HFFc6 (cell line): ENCODE data around the gene BST1. TPM values are rescaled to one million over a fixed set of nuclear protein-coding genes. Genes with fewer than 3 reads are reported as not detected.
"Not testable (repeated sequence)": the region's sequence is repeated elsewhere in the genome, so short reads cannot be mapped to it uniquely, and the experiment has no call there.

ENCODE experiments used
- DNase-seq: peaks from one replicate; pipeline ENCODE4 v3.0.0-alpha.2; 2018
- H3K27ac Mint-ChIP-seq: 2 replicates; pipeline ENCODE4 v1.8.0; 2020; ENCODE audit warnings: mild to moderate bottlenecking, mixed read lengths
- H3K27me3 Mint-ChIP-seq: 2 replicates; pipeline ENCODE4 v1.8.0; 2021; ENCODE audit warnings: mild to moderate bottlenecking, moderate library complexity, mixed read lengths; ENCODE audit not compliant: insufficient read depth
- H3K36me3 Mint-ChIP-seq: 2 replicates; pipeline ENCODE4 v1.8.0; 2021; ENCODE audit warnings: low read depth, mixed read lengths
- H3K4me1 Mint-ChIP-seq: 2 replicates; pipeline ENCODE4 v1.8.0; 2020; ENCODE audit warnings: low read depth, mixed read lengths
- H3K4me3 Mint-ChIP-seq: 2 replicates; pipeline ENCODE4 v1.8.0; 2020; ENCODE audit warnings: mild to moderate bottlenecking, moderate library complexity, mixed read lengths
- H3K9me3 Mint-ChIP-seq: 2 replicates; pipeline ENCODE4 v1.8.0; 2020; ENCODE audit warnings: mild to moderate bottlenecking, mixed read lengths
- total RNA-seq, 6 experiments: library from RNA; stranded (reverse); fragmentation: NEBNext Ultra II Directional; extraction: Animal tissue kit (Norgen Biotek cat#: 25700); gene quantifications; 2 replicates in 1 of 6; 3 replicates in 5 of 6; pipeline ENCODE4 v1.2.3, GENCODE V29; 2021
- TF ChIP-seq, protein P1 (sequence below): fragments of 200-600 bp; sonication (generic); IDR thresholded peaks from 2 replicates; pipeline ENCODE4 v1.5.0; 2021; ENCODE audit warnings: antibody characterized with exemption, mild to moderate bottlenecking

The BST1 gene
- total RNA-seq, 6 experiments from 2014 or later, result 2.4 to 4.2 (median 2.8) TPM

DNA sequence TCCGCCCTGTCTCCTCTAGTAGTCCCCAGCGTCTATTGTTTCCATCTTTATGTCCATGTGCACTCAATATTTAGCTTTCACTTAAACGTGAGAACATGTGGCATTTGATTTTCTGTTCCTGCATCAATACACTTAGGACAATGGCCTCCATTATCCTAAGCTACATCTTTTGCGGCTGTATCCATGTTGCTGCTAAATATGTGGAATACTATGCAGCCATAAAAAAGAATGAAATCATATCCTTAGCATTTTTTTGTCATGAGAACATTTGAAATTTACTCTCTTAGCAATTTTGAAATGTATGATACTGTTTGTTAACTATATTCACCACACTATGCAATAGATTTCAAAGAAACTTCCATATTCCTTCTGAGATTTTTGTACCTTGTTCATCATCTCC lies 55.4 kb downstream of the BST1 start:
- DNase-seq, result no peak
- Mint-ChIP-seq H3K4me3 (no peak overlapping the region), H3K36me3 (no peaks in the 10 kb centered on the region)

DNA sequence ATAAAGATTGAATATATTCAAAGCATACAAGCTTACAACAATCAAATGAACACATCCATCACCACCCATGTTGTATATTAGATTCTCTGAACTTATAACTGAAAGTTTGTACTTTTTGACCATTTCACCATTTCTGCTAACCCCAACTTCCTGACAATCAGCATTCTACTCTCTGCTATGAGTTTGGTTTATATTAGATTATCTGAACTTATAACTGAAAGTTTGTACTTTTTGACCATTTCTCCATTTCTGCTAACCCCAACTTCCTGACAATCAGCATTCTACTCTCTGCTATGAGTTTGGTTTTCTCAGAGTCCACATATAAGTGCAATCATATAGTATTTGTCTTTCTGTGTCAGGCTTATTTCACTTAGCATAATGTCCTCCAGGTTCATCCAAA lies 59.6 kb downstream of the BST1 start:
- not testable (repeated sequence) for DNase-seq, H3K36me3 Mint-ChIP-seq, H3K27ac Mint-ChIP-seq, H3K27me3 Mint-ChIP-seq, H3K4me1 Mint-ChIP-seq, H3K9me3 Mint-ChIP-seq, H3K4me3 Mint-ChIP-seq

More for the DNA sequence above, 55.4 kb downstream of the BST1 start:
- peaks cover 23% of the 10 kb centered on the region for H3K27me3 Mint-ChIP-seq
- no peak overlapping the region for H3K27ac Mint-ChIP-seq
- peaks cover 35% of the 10 kb centered on the region for H3K4me1 Mint-ChIP-seq
- no peaks in the 10 kb centered on the region for H3K9me3 Mint-ChIP-seq
- TF ChIP-seq, protein P1, sequence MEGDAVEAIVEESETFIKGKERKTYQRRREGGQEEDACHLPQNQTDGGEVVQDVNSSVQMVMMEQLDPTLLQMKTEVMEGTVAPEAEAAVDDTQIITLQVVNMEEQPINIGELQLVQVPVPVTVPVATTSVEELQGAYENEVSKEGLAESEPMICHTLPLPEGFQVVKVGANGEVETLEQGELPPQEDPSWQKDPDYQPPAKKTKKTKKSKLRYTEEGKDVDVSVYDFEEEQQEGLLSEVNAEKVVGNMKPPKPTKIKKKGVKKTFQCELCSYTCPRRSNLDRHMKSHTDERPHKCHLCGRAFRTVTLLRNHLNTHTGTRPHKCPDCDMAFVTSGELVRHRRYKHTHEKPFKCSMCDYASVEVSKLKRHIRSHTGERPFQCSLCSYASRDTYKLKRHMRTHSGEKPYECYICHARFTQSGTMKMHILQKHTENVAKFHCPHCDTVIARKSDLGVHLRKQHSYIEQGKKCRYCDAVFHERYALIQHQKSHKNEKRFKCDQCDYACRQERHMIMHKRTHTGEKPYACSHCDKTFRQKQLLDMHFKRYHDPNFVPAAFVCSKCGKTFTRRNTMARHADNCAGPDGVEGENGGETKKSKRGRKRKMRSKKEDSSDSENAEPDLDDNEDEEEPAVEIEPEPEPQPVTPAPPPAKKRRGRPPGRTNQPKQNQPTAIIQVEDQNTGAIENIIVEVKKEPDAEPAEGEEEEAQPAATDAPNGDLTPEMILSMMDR, result no peak

DNA sequence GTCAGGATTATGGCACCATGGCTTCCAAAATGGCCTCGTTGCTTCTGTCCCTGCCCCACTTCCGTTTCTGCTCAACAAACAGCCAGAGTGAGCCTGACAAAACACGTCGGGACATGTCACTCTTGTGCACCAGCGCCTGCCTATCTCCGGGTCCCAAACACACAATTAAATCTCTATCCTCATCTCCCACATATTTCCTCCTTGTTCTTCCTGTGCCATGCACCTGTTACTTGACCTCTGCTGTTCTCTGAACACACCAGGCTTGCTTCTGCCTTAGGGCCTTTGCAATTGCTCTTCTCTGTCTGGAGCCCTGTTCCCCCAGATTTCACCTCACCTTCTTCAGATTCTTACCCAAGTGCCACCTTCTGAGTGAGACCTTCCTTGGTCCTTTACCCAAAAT lies 62.5 kb downstream of the BST1 start:
- no peak for DNase-seq
- H3K4me1 Mint-ChIP-seq, result no peaks in the 10 kb centered on the region
- no peaks in the 10 kb centered on the region for H3K9me3 Mint-ChIP-seq
- no peaks in the 10 kb centered on the region for H3K36me3 Mint-ChIP-seq
- H3K4me3 Mint-ChIP-seq, result no peak overlapping the region
- no peak overlapping the region for H3K27ac Mint-ChIP-seq
- TF ChIP-seq, protein P1, result no peak
- peaks cover 3% of the 10 kb centered on the region for H3K27me3 Mint-ChIP-seq

DNA sequence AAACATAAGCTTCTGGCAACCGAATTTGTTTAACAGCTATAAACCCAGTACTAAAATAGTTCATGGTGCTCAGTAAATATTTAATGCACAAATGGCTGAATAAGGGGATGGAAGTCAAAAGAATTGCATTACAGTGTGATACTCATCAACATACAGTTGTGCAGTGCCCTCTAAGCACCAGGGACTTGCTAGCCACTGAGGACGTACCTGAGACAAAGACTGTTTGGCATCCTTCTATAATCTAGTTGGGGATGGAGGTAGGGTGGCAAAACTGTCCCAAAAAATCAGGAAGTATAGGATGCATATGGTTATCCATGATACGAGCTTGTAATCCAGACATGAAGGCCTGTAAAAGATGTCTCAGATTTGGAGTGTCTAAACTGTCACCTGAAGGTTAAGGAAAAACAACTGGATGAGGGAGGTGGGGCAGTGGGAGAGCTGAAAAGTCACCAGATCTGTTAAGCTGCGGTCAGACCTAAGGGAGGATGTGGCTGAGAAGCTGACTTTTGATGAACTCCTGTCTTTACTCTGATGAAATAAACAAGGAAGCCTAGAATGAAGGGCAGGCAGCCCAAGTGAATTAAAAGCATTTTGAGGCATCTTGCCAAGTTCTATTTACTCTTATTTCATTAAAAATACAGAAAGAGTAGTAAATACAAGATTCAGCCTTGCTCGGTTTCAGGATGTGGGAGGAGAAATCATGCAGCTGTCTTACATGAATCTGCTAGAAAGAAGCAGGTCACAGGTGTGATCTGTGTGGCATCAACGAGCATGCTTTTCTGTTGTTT lies 63.2 kb downstream of the BST1 start:
- Mint-ChIP-seq H3K9me3 (no peaks in the 10 kb centered on the region), H3K4me3 (no peak overlapping the region), H3K4me1 (no peaks in the 10 kb centered on the region), H3K36me3 (no peaks in the 10 kb centered on the region), H3K27ac (no peak overlapping the region), H3K27me3 (peaks cover 3% of the 10 kb centered on the region)
- TF ChIP-seq, protein P1, result no peak
- DNase-seq, result no peak

DNA sequence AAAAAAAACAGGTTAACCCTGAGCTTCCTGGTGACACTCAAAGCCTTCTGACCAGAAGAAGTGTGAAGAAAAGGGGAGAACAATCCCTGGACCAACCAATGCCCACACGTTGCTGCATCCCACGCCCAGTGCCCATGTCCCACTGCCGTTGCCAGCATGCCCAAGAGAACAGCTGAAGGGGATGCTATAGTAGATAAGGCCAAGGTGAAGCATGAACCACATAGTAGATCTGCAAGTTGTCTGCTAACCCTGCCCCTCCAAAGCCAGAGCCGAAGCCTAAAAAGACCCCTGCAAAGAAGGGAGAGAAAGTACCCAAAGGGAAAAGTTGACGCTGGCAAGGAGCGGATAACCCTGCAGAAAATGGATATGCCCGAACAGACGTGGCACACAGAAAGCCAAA lies 64.0 kb downstream of the BST1 start:
- no peaks in the 10 kb centered on the region for H3K4me1 Mint-ChIP-seq
- no peaks in the 10 kb centered on the region for H3K9me3 Mint-ChIP-seq
- H3K36me3 Mint-ChIP-seq, result no peaks in the 10 kb centered on the region
- DNase-seq, result no peak
- no peak overlapping the region for H3K27ac Mint-ChIP-seq
- H3K27me3 Mint-ChIP-seq, result peaks cover 3% of the 10 kb centered on the region
- no peak overlapping the region for H3K4me3 Mint-ChIP-seq
- TF ChIP-seq, protein P1, result no peak

DNA sequence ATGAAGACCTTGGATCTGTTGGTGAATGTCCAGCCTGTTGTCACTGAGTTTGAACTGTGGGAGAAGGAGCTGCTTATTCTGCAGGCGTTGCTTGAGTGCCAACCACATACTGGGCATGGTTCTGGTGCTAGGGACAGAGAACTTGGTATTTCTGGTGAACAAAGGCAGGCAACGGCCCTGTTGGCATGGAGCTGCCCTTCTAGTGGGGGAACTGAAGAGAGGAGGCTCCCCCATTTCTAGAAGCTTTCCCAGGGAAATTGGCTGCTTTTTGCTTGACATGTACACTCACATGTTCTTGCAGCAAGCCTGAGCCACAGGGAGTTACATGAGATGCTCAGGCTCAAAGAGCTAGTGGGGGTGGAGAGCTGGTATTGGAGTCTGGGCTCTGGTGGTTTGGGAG lies 66.3 kb downstream of the BST1 start:
- no peaks in the 10 kb centered on the region for H3K9me3 Mint-ChIP-seq
- TF ChIP-seq, protein P1, result no peak
- H3K4me1 Mint-ChIP-seq, result no peaks in the 10 kb centered on the region
- no peak overlapping the region for H3K4me3 Mint-ChIP-seq
- no peak for DNase-seq
- no peak overlapping the region for H3K27ac Mint-ChIP-seq
- H3K27me3 Mint-ChIP-seq, result peaks cover 18% of the 10 kb centered on the region
- no peaks in the 10 kb centered on the region for H3K36me3 Mint-ChIP-seq
